Mesothelial cell of epicardium (in vitro differentiated cells): Measurements from ENCODE around the gene DAB2IP. TPM values are rescaled to one million over a fixed set of nuclear protein-coding genes. Genes with fewer than 3 reads are reported as not detected.
"Not testable (repeated sequence)": the region's sequence is repeated elsewhere in the genome, so short reads cannot be mapped to it uniquely, and the experiment has no call there.

Experiments
- DNase-seq, 2 experiments: peaks; one replicate each; pipeline ENCODE4 v3.0.0; 2021; ENCODE audit warnings: low spot score in 2 of 2; ENCODE audit not compliant: unreplicated experiment in 2 of 2
- H3K27ac Mint-ChIP-seq: 2 replicates; pipeline ENCODE4 v1.8.0; 2021; ENCODE audit warnings: mixed read lengths
- H3K27me3 Mint-ChIP-seq: 2 replicates; pipeline ENCODE4 v1.8.0; 2021; ENCODE audit warnings: low read depth, mixed read lengths
- H3K36me3 Mint-ChIP-seq: 2 replicates; pipeline ENCODE4 v1.8.0; 2021; ENCODE audit warnings: mixed read lengths
- H3K4me1 Mint-ChIP-seq: 2 replicates; pipeline ENCODE4 v1.8.0; 2021; ENCODE audit warnings: mixed read lengths
- H3K4me3 Mint-ChIP-seq: 2 replicates; pipeline ENCODE4 v1.8.0; 2021; ENCODE audit warnings: mild to moderate bottlenecking, moderate library complexity, mixed read lengths
- H3K9me3 Mint-ChIP-seq: 2 replicates; pipeline ENCODE4 v1.8.0; 2021; ENCODE audit warnings: mixed read lengths
- CTCF ChIP-seq: fragments of 200-600 bp; sonication (generic); IDR thresholded peaks from one replicate; pipeline ENCODE4 v1.5.0; 2021; ENCODE audit warnings: antibody characterized with exemption; ENCODE audit not compliant: unreplicated experiment
- total RNA-seq: library from RNA; stranded (reverse); gene quantifications from 3 replicates; pipeline ENCODE4 v1.2.1, GENCODE V29; 2021

DAB2IP gene
- total RNA-seq, 1 donor from 2014 or later = 75.7 TPM

- Mint-ChIP-seq H3K9me3 (no peaks in the 10 kb centered on the region), H3K27ac (no peak overlapping the region), H3K4me3 (no peak overlapping the region), H3K27me3 (no peaks in the 10 kb centered on the region), H3K36me3 (no peaks in the 10 kb centered on the region), H3K4me1 (peaks cover 20% of the 10 kb centered on the region)
- no peak for TF ChIP-seq CTCF
- DNase-seq = no peak
Measured at GRCh38 chr9:121616123-121616755, 35.2 kb upstream of the DAB2IP start.

- Mint-ChIP-seq H3K36me3 (no peaks in the 10 kb centered on the region), H3K9me3 (no peaks in the 10 kb centered on the region), H3K4me3 (no peak overlapping the region), H3K4me1 (peaks cover 9% of the 10 kb centered on the region), H3K27ac (no peak overlapping the region), H3K27me3 (no peaks in the 10 kb centered on the region)
- TF ChIP-seq CTCF = no peak
- no peak for DNase-seq
Measured at GRCh38 chr9:121618504-121618903, 32.9 kb upstream of the DAB2IP start.

- not testable (repeated sequence) for H3K27me3 Mint-ChIP-seq, DNase-seq, H3K27ac Mint-ChIP-seq, H3K36me3 Mint-ChIP-seq, H3K4me1 Mint-ChIP-seq, H3K9me3 Mint-ChIP-seq, H3K4me3 Mint-ChIP-seq
Measured at GRCh38 chr9:121618910-121619309, 32.5 kb upstream of the DAB2IP start.

GRCh38 chr9:121619545-121620324, 31.7 kb upstream of the DAB2IP start:
- H3K27ac Mint-ChIP-seq = no peak overlapping the region
- DNase-seq = no peak
- no peak overlapping the region for H3K4me3 Mint-ChIP-seq
- peaks cover 5% of the 10 kb centered on the region for H3K4me1 Mint-ChIP-seq
- H3K9me3 Mint-ChIP-seq = no peaks in the 10 kb centered on the region
- no peaks in the 10 kb centered on the region for H3K27me3 Mint-ChIP-seq
- no peak for TF ChIP-seq CTCF
- no peaks in the 10 kb centered on the region for H3K36me3 Mint-ChIP-seq

- Mint-ChIP-seq H3K4me3 (no peak overlapping the region), H3K9me3 (no peaks in the 10 kb centered on the region), H3K27ac (no peak overlapping the region), H3K36me3 (no peaks in the 10 kb centered on the region), H3K27me3 (no peaks in the 10 kb centered on the region), H3K4me1 (peaks cover 5% of the 10 kb centered on the region)
- TF ChIP-seq CTCF = no peak
- no peak for DNase-seq
Measured at GRCh38 chr9:121620325-121620673, 31.1 kb upstream of the DAB2IP start.

GRCh38 chr9:121620777-121621449, 30.5 kb upstream of the DAB2IP start:
- H3K4me1 Mint-ChIP-seq = peaks cover 5% of the 10 kb centered on the region
- DNase-seq = no peak
- H3K36me3 Mint-ChIP-seq = no peaks in the 10 kb centered on the region
- H3K27ac Mint-ChIP-seq = peak overlapping the region; percentile 50
- H3K27me3 Mint-ChIP-seq = no peaks in the 10 kb centered on the region
- TF ChIP-seq CTCF = peak; percentile 36
- H3K9me3 Mint-ChIP-seq = no peaks in the 10 kb centered on the region
- no peak overlapping the region for H3K4me3 Mint-ChIP-seq
